DMS153 (cell line): ENCODE data around the gene BRD3OS.

Source experiments
- DNase-seq: peaks from one replicate; lab custom pipeline; 2025; lab: John Stamatoyannopoulos, UW

The BRD3OS gene

GRCh38 chr9:134004881-134005280, 20.4 kb upstream of the BRD3OS start:
- no peak for DNase-seq

- no peak for DNase-seq
Measured at GRCh38 chr9:134005381-134005780, 19.9 kb upstream of the BRD3OS start.

- DNase-seq = no peak
Measured at GRCh38 chr9:134007150-134007549, 18.1 kb upstream of the BRD3OS start.

- no peak for DNase-seq
Measured at GRCh38 chr9:134007571-134007970, 17.7 kb upstream of the BRD3OS start.

- no peak for DNase-seq
Measured at GRCh38 chr9:134010310-134011173, 14.7 kb upstream of the BRD3OS start.

- DNase-seq = no peak
Measured at GRCh38 chr9:134011401-134011800, 13.9 kb upstream of the BRD3OS start.

- DNase-seq = no peak
Measured at GRCh38 chr9:134014946-134015345, 10.3 kb upstream of the BRD3OS start.

GRCh38 chr9:134024214-134024792, 978 bp upstream of the BRD3OS start:
- no peak for DNase-seq

GRCh38 chr9:134025606-134026541, 593 bp downstream of the BRD3OS start:
- DNase-seq = no peak

- no peak for DNase-seq
Measured at GRCh38 chr9:134026581-134026980, 1.3 kb downstream of the BRD3OS start.

GRCh38 chr9:134026981-134027380, 1.7 kb downstream of the BRD3OS start:
- no peak for DNase-seq

GRCh38 chr9:134027561-134027960, 2.3 kb downstream of the BRD3OS start:
- no peak for DNase-seq

- no peak for DNase-seq
Measured at GRCh38 chr9:134028076-134028475, 2.8 kb downstream of the BRD3OS start.

GRCh38 chr9:134028575-134029247, 3.4 kb downstream of the BRD3OS start:
- DNase-seq = no peak

GRCh38 chr9:134029248-134030226, 4.3 kb downstream of the BRD3OS start:
- DNase-seq = no peak

- DNase-seq = no peak
Measured at GRCh38 chr9:134030821-134031470, 5.7 kb downstream of the BRD3OS start.

GRCh38 chr9:134031783-134032182, 6.5 kb downstream of the BRD3OS start:
- DNase-seq = no peak

- DNase-seq = no peak
Measured at GRCh38 chr9:134032456-134033222, 7.4 kb downstream of the BRD3OS start.

GRCh38 chr9:134033516-134034214, 8.4 kb downstream of the BRD3OS start:
- DNase-seq = no peak
